Kidney (tissue), 14 donors: ENCODE data around the gene PPP5C. TPM values are rescaled to one million over a fixed set of nuclear protein-coding genes. Genes with fewer than 3 reads are reported as not detected.

Experiments
- DNase-seq, 5 donors: peaks; one replicate each; pipeline ENCODE4 v3.0.0-alpha.2; 2013 to 2020
- FAIRE-seq: peaks from 2 replicates; lab custom pipeline; 2012; peaks lifted over from hg19 to GRCh38; lab: Jason Lieb, UNC
- H3K27ac ChIP-seq, 2 donors: one replicate each; pipeline ENCODE4 v1.7.0; 2013; ENCODE audit warnings: low read depth in 2 of 2, low read length in 2 of 2, inconsistent platforms in 1 of 2
- H3K27me3 ChIP-seq: one replicate; pipeline ENCODE4 v1.7.1; 2013; ENCODE audit warnings: low read length, inconsistent platforms; ENCODE audit not compliant: control insufficient read depth, insufficient read depth
- H3K36me3 ChIP-seq, 3 donors: one replicate each; pipeline versions ENCODE4 v1.7.0 to v1.7.1; 2013; ENCODE audit warnings: low read length in 3 of 3, control low read depth in 1 of 3, inconsistent platforms in 1 of 3; ENCODE audit not compliant: insufficient read depth in 3 of 3, control insufficient read depth in 2 of 3
- H3K4me1 ChIP-seq, 3 donors: one replicate each; pipeline versions ENCODE4 v1.7.0 to v1.7.1; 2013; ENCODE audit warnings: low read length in 3 of 3, inconsistent platforms in 1 of 3, low read depth in 1 of 3; ENCODE audit not compliant: control insufficient read depth in 2 of 3, insufficient read depth in 2 of 3
- H3K4me3 ChIP-seq, 3 donors: one replicate each; pipeline versions ENCODE4 v1.7.0 to v1.8.1; 2013; ENCODE audit warnings: low read length in 3 of 3, control low read depth in 1 of 3, inconsistent platforms in 1 of 3
- H3K9ac ChIP-seq, 3 donors: one replicate each; pipeline versions ENCODE4 v1.7.0 to v1.7.1; 2013; ENCODE audit warnings: low read length in 3 of 3, control low read depth in 1 of 3, inconsistent platforms in 1 of 3
- H3K9me3 ChIP-seq, 3 donors: one replicate each; pipeline versions ENCODE4 v1.7.0 to v1.7.1; 2013; ENCODE audit warnings: low read length in 3 of 3, control low read depth in 1 of 3, inconsistent platforms in 1 of 3; ENCODE audit not compliant: control insufficient read depth in 2 of 3, insufficient read depth in 1 of 3
- intact Hi-C: fragments of 100-400 bp; cut with DNase I; formaldehyde crosslinking; loops from one replicate; pipeline ENCODE4 v1.11.1; 2022
- polyA plus RNA-seq: library from polyadenylated mRNA; stranded (reverse); fragments of 350-450 nt; fragmentation: Illumina TruSeq; extraction: RNeasy Lipid Tissue Mini Kit (QIAGEN cat#74804); gene quantifications from one replicate; pipeline ENCODE4 v1.2.3, GENCODE V29; 2014; ENCODE audit warnings: low read depth, low replicate concordance; ENCODE audit not compliant: insufficient read depth
- total RNA-seq: library from RNA; stranded (reverse); fragmentation: NEBNext Ultra II Directional; extraction: Animal tissue kit (Norgen Biotek cat#: 25700); gene quantifications from one replicate; pipeline ENCODE4 v1.2.1, GENCODE V29; 2021
- TF ChIP-seq, protein P1 (sequence below): IDR thresholded peaks from 3 replicates; pipeline ENCODE4 v1.5.1; 2012; ENCODE audit warnings: mild to moderate bottlenecking, moderate library complexity, borderline replicate concordance; ENCODE audit not compliant: insufficient read depth; ENCODE audit errors: extremely low read depth
- donor health status: control.
- donor health status: control.
- donor health status: control.
- donor health status: control.
- donor health status: control.
- donor health status: DM: yes; HTN: yes; CAD: no.
- donor health status: Normal renal cell carcinoma (clear cell type).

Gene PPP5C
- total and polyA plus RNA-seq, 2 donors from 2014 or later = 54.3 to 63.7 TPM

DNA sequence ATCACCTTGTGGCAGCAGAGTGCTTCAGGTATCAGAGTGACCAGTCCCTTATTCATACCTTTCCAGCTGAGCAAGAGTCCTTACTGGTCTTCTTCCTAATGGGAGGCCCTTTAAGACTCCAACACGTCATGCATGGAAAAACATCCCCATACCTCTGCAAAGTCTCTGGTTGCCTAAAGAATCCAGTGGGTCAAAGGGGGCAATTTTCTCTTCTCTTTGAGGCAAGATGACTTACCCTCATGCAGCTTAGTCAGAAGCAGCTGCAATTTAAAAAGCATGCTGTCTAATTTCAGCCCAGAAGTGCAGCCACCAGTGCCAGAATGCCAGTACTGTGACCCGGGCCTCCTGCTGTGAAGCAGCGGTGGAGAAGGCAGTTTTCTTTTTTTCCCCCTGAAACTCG, 18.7 kb downstream of the PPP5C start:
- intact Hi-C loops = no loop called here
- DNase-seq (no peak), FAIRE-seq (no peak)
- Histone ChIP-seq H3K4me3 (no peak overlapping the region), H3K36me3 (peaks cover 0 to 17% (median 9%) of the 10 kb centered on the region in 3 donors), H3K4me1 (no peaks in the 10 kb centered on the region), H3K27me3 (no peaks in the 10 kb centered on the region), H3K9ac (no peak overlapping the region), H3K9me3 (no peaks in the 10 kb centered on the region), H3K27ac (no peak overlapping the region)
- TF ChIP-seq, protein P1, sequence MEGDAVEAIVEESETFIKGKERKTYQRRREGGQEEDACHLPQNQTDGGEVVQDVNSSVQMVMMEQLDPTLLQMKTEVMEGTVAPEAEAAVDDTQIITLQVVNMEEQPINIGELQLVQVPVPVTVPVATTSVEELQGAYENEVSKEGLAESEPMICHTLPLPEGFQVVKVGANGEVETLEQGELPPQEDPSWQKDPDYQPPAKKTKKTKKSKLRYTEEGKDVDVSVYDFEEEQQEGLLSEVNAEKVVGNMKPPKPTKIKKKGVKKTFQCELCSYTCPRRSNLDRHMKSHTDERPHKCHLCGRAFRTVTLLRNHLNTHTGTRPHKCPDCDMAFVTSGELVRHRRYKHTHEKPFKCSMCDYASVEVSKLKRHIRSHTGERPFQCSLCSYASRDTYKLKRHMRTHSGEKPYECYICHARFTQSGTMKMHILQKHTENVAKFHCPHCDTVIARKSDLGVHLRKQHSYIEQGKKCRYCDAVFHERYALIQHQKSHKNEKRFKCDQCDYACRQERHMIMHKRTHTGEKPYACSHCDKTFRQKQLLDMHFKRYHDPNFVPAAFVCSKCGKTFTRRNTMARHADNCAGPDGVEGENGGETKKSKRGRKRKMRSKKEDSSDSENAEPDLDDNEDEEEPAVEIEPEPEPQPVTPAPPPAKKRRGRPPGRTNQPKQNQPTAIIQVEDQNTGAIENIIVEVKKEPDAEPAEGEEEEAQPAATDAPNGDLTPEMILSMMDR = no peak

DNA sequence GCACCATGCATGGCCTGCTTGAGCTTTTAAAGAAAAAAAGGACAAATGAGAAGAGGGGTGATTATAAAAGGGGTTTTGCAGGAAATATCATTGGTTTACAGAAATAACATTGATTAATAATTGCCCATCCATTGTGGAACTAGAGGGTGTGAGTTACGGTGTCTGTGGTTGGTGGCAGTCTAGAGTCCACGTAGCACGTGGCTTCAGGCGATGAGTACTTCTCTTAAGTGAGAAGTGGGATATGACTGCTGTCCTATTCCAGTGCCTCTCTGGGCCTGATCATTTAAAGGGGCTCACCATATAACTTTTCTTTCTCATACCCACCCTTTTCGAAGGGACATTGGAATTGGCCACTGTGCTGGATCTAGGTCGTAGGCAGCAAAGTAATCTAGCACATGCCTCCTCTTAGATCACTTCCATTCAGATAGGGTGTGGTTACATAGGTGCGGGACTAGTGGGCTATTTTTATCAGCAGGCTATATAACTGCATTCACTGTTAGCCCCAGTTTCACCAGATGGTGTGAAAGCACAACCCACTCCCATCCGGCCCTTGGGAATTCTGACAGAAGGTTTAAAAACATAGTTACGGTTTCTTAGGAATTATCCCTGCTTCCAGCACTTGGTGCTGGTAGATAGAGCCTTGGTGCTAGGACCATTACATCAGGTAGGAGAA, 19.9 kb downstream of the PPP5C start:
- H3K9ac ChIP-seq = no peak overlapping the region
- DNase-seq (no peak), FAIRE-seq (no peak)
- peaks cover 0 to 17% (median 9%) of the 10 kb centered on the region in 3 donors for H3K36me3 ChIP-seq
- H3K27ac ChIP-seq = no peak overlapping the region
- intact Hi-C loops = no loop called here
- no peaks in the 10 kb centered on the region for H3K9me3 ChIP-seq
- no peaks in the 10 kb centered on the region for H3K27me3 ChIP-seq
- H3K4me1 ChIP-seq = peaks cover 0 to 6% (median 5%) of the 10 kb centered on the region in 3 donors
- TF ChIP-seq, protein P1 = no peak
- no peak overlapping the region for H3K4me3 ChIP-seq

DNA sequence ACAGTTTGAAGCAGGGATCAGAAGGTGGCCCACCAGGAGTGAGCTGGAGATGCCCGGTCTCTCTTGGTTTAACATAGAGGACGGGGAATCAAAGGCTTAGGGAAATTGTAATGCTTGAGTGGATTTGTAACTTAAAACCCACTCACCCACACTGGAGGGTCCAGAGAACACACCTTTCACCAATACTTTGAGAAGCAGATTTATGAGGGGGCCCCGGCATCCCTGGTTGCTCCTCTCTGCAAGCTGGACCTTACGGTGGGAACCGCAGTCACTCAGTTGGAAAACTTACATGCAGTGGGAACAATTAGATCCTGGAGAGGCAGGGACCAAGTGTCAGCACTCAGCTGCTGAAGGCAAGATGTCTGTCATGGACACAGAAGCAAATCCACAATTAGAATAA, 20.5 kb downstream of the PPP5C start:
- DNase-seq (peak; percentile 19 to 86 (median 78)), FAIRE-seq (no peak)
- Histone ChIP-seq H3K36me3 (peaks cover 0 to 17% (median 9%) of the 10 kb centered on the region in 3 donors), H3K27ac (no peak overlapping the region), H3K4me3 (no peak overlapping the region), H3K27me3 (no peaks in the 10 kb centered on the region), H3K9ac (no peak overlapping the region), H3K4me1 (peaks cover 0 to 6% (median 5%) of the 10 kb centered on the region in 3 donors), H3K9me3 (no peaks in the 10 kb centered on the region)
- intact Hi-C loops = no loop called here
- TF ChIP-seq, protein P1 = no peak
